Medulla oblongata (tissue), 1 donor: ENCODE data around the gene TSC22D4.
A peak's percentile ranks its signal among the peaks of the same experiment; 100 is the strongest.
"Not testable (repeated sequence)": the region's sequence is repeated elsewhere in the genome, so short reads cannot be mapped to it uniquely, and the experiment has no call there.

ENCODE experiments used
- DNase-seq: peaks from one replicate; pipeline ENCODE4 v3.0.0-alpha.2; 2015; ENCODE audit errors: extremely low spot score

Gene TSC22D4

DNA sequence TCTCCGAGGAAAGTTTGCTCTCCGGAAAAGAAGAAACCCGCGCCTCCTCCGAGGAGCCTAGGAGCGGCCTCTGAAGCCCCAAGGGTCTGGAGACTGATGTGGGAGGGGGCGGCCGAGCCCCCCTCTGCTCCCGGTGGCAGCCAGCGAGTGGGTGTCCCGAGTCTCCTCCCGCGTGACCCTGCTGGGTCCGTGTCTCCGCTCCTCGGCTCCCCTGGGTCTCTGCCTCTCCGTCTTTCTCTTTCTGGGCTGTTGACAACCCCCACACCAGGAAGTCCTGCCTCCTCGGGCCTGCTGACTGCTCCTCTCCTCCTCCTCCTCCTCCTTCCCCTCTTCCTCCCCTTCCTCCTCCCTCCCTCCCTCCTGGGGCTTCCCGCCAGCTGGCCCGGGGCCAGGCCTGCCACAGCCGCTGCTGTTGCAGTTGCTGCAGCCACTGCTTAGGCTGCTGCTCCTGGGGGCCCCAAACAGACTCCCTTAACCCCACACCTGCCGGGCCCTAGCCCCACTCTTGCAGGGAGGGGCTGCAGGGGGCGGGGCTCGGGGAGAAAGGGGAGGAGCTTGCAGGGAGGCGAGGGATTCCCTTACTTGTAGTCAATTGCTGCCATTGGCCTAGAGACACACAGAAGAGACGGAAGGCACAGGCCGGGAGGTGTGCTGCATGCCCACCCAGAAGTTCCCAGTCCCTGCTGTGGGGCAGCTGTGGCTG lies at the start of gene TSC22D4:
Gene TSC22D4 (minus strand): TSS at position 257 of the 703 bp plus-strand sequence. CDS start 1,176 bp downstream, outside the sequence.
- DNase-seq, result peak; percentile 97

DNA sequence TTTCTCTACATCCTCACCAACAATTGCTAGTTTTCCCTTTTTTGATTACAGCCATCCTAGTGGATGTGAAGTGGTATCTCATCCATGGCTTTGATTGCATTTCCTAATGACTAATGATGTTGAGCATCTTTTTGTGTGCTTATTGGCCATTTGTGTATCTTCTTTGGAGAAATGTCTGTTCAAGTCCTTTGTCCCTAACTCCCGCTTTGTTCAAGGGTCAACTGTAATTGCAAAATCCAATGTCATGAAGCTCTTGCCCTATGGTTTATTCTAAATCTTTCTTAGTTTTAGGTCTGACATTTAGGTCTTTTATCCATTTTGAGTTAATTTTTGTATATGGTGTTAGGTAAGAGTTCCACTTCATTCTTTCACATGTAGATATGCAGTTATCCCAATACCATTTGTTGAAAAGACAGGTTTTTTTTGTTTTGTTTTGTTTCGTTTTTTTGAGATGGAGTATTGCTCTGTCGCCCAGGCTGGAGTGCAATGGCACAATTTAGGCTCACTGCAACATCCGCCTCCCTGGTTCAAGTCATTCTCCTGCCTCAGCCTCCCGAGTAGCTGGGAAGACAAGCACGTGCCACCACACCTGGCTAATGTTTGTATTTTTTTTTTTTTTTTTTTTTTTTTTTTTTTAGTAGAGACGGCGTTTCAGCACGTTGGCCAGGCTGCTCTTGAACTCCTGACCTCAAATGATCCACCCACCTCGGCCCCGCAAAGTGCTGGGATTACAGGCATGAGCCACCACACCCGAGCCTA lies 49.3 kb upstream of the TSC22D4 start:
- not testable (repeated sequence) for DNase-seq

DNA sequence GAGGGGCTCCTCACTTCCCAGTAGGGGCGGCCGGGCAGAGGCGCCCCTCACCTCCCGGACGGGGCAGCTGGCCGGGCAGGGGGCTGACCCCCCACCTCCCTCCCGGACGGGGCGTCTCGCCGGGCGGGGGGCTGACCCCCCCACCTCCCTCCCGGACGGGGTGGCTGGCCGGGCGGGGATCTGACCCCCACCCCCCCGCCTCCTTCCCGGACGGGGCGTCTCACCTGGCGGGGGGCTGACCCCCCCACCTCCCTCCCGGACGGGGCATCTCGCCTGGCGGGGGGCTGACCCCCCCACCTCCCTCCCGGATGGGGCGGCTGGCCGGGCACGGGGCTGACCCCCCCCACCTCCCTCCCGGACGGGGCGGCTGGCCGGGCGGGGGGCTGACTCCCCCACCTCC lies 44.2 kb upstream of the TSC22D4 start:
- not testable (repeated sequence) for DNase-seq

DNA sequence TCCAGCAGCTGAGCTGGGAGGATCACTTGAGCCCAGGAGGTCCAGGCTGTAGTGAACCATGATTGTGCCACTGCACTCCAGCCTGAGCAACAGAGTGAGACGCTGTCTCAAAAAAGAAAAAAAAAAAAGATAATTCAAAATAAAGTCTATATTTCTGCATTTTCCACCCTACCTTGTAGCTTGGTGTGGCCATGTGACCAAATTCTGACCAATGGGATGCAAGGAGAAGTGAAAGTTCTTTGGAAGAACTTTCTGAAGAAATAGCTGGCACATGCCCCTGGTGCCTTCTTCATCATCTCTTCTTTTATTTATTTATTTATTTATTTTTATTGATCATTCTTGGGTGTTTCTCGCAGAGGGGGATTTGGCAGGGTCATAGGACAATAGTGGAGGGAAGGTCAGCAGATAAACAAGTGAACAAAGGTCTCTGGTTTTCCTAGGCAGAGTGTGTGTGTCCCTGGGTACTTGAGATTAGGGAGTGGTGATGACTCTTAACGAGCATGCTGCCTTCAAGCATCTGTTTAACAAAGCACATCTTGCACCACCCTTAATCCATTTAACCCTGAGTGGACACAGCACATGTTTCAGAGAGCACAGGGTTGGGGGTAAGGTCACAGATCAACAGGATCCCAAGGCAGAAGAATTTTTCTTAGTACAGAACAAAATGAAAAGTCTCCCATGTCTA lies 43.0 kb upstream of the TSC22D4 start:
- DNase-seq, result peak; percentile 39

DNA sequence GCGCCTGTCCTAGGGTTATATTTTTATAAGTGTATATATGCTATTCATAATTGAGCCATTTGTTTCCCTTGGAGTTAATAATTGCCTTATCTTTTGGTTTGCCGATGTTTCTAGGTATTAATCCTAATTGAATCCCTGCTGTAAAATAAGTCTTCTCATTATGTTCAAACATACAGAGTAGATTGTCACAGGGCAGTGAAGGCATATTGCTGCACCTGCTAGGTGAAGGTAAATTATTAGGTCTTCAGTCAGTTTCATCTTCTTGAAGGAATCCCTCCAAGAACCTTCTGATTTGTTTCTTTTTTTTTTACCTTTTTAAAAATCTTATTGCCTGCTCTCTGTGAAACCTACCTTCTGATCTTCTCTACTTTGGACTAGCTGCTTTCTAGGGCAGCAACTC lies 42.1 kb upstream of the TSC22D4 start:
- no peak for DNase-seq

DNA sequence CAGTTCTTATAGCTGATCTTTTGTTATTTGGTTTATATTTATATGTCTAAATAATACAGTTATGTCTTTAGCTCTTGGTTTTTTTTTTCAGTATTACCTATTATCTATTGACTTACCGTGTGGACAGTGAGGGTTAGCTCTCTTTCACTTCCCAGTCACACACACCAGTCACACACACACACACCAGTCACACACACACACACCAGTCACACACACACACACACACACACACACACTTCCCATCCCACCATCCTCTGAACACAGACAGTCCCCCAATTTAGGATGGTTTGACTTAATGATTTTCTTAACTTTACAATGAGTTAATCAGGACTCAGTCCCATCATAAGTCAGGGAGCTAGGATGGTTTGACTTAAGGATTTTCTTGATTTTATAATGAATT lies 41.1 kb upstream of the TSC22D4 start:
- no peak for DNase-seq

DNA sequence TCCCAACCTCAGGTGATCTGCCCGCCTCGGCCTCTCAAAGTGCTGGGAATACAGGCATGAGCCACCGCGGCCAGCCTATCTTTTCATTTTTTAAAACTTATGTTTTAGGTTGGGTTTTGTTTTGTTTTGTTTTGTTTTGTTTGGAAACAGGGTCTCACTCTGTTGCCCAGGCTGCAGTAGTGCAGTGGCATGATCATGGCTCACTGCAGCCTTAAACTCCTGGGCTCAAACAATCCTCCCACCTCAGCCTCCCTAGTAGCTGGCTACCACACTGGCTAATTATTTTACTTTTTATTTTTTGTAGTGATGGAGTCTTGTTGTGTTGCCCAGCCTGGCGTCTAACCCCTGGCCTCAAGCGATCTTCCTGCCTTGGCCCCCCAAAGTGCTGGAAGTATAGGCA lies 40.6 kb upstream of the TSC22D4 start:
- DNase-seq, result no peak

DNA sequence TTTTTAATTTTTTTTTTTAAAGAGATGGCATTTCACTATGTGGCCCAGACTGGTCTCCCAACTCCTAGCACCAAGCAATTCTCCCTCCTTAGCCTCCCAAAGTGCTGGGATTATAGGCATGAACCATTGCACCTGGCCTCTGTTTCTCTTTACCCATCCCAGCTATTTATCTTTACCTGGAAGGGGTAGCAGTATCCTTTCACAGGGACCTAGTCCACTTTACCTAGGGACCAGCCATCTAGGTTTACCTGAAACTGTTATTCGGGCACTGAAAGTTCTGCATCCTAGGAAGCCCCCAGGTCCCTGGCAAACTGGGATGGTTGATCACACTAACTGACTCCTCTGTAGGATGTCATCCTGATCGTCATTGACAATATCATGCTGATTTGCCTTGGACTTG lies 38.3 kb upstream of the TSC22D4 start:
- DNase-seq, result no peak

DNA sequence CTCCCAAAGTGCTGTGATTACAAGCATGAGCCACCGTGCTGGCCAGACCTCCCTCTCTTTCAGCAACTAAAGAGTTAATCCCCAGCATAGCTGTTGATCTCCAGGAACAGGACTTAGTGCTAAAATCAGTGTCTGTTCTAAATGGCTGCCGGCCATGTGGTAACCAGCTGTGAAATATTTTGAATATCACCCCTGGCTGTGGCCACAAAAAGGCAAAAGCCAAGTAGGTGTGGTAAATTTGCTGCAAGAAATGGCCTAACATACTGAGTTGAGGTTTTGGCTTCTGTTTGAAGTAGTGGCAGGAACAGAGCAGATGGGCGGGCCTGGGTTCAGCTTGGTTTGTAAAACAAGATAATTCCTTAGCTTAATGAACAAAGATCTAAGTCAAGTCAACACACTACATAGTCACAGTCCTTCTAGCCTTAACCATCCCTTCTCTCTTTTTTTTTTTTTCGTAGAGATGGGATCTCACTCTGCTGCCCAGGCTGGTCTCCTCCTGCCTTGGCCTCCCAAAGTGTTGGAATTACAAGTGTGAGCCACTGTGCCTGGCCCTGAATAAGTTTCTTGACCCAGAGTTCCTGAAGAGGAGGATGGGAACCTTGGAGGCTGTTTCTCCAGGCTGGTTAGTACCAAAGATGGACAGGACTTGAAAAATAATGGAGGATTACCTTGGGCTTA lies 37.3 kb upstream of the TSC22D4 start:
- no peak for DNase-seq

DNA sequence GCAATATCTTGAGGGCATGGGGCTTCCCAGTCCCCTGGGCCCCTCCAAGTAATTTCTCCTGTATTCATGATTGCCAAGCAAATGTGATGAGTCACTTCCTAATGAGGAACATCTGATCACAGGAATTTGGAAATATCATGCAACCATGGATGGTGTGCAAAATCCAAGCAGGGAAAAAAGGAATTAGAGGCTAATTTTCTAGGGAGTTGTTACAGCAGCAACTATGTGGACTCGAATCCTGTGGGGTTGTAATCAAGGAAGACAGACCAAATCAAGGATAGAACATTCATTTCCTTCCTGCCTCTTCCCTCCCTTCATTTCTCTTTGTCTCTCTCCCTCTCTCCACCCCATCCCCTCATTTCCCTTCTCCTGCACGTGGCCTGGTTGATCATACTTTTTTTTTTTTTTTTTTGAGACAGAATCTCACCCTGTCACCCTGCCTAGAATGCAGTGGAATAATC lies 36.1 kb upstream of the TSC22D4 start:
- no peak for DNase-seq

DNA sequence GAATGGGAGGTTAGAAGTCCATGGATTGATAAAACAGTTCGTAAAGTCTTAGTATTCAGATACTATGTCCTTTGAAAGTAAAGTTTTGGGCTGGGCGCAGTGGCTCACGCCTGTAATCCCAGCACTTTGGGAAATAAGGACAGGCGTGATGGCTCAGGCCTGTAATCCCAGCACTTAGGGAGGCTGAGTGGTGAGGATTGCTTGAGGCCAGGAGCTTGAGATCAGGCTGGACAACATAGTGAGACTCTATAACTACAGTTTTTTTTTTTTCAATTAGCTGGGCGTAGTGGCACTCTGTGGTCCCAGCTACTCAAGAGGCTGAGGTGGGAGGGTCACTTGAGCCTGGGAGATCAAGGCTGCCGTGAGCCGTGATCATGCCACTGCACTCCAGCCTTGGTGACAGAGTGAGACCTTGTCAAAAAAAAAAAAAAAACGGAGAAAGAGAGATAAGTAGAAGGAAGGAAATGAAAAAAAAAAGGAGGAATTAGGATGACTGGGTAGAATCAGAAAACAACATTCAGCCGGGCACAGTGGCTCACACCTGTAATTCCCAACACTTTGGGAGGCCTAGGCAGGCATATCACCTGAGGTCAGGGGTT lies 34.3 kb upstream of the TSC22D4 start:
- no peak for DNase-seq

DNA sequence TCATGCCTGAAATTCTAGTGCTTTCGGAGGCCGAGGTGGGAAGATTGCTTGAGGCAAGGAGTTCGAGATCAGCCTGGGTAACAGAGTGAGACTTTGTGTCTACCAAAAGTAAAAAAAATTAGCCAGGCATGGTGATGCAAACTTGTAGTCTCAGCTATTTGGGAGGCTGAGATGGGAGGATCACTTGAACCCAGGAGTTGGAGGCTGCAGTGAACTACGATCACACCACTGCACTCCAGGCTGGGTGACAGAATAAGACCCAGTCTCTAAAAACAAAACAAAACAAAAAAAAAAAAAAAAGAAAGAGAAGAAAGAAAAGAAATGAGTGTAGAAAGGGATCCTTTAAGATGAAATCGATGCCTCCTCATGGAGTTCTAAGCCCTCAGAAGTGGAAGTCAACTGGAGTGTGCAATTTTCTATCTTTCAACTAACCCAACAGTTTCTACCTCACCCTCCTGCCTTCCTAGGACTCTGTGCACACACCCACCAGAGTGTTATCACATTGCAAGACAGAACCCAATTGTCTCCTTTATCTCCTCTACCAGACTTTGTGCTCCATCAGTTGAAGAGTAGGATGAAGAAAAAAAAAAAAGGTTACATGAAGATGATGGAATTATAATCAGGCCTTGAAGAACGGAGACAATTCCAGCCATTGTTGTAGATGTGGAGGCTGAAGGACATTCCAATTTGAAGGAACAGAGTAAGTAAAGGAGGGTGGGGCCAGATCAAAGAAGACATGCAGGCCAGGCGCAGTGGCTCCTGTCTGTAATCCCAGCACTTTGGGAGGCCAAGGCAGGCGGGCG lies 31.6 kb upstream of the TSC22D4 start:
- no peak for DNase-seq

DNA sequence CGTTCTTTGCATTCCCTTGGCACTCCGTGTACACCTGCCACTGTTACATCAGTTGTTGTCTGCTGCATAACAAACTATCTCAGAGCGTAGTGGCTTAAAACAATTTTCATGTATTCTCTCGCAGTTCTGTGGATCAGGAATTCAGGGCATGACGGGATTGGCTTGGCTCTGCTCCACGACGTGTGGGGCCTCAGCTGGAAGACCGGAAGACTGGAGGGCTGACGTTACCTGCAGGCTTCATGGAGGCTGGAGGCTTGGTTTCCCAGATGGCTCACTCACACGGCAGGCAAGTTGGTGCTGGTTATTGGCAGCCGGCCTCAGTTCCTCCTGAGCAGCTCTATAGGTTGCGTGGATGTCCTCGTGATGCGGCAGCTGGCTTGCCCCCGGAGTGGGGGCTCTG lies 30.2 kb upstream of the TSC22D4 start:
- DNase-seq, result no peak

DNA sequence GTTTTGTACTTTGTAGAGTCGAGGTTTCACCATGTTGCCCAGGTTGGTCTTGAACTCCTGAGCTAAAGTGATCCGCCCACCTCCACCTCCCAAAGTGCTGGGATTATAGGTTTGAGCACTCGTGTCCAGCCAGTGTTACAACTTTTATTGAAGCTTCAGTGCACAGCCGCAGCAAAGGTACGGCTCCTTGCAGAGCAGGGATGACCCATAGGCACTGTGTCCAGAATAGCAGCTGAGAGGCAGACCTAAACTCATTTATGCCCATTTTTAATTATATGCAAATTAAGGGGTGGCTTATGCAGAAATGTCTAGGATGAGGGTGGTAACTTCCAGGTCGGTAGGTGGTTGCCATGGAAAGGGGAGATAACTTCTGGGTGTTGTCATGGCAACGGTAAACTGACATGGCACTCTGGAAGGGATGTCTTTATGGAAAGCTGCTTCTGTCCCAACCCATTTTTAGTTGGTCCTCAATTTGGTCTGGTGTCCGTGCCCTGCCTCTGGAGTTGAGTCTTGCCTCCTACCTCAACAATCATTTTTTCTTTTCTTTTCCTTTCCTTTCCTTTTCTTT lies 27.4 kb upstream of the TSC22D4 start:
- DNase-seq, result no peak

DNA sequence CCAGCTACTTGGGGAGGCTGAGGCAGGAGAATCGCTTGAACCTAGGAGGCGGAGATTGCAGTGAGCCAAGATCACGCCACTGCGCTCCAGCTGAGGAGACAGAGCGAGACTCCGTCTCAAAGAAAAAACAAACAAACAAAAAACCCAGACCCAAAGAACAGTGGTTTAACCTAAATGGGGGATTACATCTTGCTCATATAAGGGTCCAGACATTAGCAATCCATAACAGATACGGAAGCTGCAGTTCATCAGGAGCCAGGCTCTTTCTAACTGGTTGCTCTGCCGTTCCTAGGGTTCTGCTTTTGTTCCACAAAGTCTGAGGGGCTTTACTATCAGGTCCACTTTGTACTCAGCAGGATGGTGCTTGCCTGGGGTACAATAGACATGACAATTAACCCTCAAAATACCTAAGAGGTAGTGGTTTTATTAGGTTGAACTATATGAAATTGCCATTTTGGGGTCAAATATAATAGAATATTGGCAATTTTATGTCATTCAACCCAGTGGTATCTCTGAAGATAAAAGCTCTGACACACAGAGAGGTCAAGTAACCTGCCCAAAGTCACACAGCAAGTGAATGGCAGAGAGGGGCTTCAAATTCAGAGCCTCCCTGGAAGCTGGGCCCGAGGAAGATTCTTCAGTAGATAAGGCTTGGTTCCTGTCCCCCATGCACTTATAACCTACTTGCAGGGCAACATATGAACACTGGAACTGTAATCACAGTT lies 26.0 kb upstream of the TSC22D4 start:
- DNase-seq, result no peak

DNA sequence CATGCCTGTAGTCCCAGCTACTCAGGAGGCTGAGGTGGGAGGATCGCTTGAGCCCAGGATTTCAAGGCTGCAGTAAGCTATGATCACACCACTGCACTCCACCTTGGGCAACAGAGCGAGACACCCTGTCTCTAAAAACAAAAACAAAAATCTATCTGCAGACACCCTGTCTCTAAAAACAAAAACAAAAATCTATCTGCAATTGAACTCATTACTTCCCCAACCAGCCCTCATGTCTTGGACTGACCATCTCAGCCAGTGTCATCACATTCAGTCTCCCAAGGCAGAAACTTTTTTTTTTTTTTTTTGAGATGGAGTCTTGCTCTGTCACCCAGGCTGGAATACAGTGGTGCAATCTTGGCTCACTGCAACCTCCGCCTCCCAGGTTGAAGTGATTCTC lies 25.0 kb upstream of the TSC22D4 start:
- DNase-seq, result not testable (repeated sequence)

DNA sequence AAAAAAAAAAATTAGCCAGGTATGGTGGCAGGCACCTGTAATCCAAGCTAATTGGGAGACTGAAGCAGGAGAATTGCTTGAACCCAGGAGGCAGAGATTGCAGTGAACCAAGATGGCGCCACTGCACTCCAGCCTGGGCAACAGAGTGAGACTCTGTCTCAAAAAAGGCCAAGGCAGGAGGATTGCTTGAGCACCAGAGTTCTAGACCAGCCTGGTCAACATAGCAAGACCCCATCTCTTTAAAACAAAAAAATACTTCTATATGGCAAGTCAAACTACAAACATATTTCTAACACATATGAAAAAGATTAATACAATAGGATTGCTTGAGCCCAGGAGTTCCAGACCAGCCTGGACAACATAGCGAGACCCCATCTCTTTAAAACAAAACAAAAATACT lies 21.7 kb upstream of the TSC22D4 start:
- not testable (repeated sequence) for DNase-seq

DNA sequence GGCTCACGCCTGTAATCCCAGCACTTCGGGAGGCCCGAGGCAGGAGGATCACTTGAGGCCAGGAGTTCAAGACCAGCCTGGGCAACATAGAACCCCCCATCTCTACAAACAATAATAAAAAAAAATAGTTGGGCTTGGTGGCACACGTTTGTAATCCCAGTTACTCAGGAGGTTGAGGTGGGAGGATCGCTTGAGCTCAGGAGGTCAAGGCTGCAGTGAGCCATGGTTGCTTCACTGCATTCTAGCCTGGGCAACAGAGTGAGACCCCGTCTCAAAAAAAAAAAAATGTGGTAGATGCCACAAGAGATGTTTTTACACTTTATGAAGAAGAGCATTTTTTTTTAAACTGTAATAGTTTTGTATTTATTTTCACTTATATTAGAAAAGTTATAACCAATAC lies 17.5 kb upstream of the TSC22D4 start:
- DNase-seq, result no peak

DNA sequence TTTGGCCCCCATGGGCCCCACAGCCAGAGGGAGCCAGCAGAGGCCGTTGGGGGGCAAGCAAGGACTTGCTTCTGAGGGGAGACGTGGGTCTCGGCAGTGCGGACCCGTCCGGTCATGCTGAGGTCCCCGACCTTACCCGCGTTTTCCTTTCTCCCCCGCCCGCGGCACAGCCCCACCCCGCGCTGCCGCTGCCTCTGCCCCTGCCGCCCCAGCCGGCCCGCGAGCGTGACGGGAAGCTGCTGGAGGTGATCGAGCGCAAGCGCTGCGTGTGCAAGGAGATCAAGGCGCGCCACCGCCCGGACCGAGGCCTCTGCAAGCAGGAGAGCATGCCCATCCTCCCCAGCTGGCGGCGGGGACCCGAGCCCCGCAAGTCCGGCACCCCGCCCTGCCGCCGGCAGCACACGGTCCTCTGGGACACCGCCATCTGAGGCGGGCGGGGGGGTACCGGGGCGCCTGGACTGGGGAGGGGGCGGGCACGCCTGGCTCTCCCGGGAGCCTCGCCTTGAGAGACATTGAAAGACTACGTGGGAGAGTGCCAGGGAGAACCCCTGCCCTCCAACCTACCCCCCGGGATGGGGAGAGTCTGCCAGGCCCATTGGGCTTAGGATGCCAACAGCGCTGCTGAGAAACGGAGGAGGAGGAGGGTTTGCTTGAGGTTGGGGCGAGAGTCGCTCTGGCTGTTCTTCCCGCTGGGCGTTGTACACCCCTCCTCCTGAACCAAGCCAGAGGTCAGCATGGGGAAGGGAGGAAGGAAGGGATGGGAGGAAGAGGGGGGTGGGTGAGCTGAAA lies 14.7 kb upstream of the TSC22D4 start:
- peak; percentile 76 for DNase-seq
